ENCODE data around the gene AP3S2.

AP3S2 gene

DNA sequence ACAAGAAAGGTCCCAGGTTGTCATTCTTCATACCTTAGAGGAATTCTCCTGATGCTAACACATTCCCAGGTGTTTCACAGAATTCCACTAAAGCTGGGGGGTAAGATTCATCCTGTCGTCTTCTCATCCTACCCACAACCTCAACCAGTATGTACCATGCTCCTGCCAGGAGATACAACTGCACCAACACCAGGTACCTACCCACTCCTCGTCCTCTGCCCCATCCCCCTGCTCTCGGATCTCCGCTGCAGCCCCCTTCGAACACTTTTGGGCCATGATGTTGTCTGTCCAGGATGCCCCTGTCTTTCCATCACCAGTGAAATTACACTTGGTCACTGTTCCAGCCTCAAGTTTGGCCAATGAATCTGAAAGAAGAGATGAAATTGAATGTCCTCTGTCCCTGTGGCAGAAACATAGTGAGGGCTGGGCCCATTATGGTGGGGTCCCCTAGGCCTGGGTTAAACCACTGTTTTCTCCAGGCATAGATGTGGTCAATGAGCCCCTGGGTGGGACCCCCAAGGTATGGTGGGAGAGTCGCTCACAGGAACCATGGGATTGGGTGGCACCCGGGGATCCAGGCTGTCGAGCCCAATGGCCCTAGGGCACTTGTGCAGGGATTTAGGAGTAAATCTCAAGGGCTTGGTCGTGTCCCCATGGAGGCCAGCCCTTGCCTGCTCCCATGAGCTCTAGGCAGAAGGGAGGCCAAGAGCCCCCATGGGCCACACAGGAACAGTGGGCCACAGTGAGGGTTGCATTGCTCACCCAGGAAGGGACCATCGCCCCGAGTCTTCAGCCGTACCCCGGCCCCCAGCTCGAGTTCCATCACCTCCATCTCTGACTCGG, 9.4 kb upstream of the AP3S2 start:
- TF ChIP-seq, protein P1, sequence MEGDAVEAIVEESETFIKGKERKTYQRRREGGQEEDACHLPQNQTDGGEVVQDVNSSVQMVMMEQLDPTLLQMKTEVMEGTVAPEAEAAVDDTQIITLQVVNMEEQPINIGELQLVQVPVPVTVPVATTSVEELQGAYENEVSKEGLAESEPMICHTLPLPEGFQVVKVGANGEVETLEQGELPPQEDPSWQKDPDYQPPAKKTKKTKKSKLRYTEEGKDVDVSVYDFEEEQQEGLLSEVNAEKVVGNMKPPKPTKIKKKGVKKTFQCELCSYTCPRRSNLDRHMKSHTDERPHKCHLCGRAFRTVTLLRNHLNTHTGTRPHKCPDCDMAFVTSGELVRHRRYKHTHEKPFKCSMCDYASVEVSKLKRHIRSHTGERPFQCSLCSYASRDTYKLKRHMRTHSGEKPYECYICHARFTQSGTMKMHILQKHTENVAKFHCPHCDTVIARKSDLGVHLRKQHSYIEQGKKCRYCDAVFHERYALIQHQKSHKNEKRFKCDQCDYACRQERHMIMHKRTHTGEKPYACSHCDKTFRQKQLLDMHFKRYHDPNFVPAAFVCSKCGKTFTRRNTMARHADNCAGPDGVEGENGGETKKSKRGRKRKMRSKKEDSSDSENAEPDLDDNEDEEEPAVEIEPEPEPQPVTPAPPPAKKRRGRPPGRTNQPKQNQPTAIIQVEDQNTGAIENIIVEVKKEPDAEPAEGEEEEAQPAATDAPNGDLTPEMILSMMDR (IDR thresholded peaks at IDR 0.05; ENCODE audit: extremely low read depth, missing control alignments): no peak
- DNase-seq (ENCODE audit: low spot score): no peak

DNA sequence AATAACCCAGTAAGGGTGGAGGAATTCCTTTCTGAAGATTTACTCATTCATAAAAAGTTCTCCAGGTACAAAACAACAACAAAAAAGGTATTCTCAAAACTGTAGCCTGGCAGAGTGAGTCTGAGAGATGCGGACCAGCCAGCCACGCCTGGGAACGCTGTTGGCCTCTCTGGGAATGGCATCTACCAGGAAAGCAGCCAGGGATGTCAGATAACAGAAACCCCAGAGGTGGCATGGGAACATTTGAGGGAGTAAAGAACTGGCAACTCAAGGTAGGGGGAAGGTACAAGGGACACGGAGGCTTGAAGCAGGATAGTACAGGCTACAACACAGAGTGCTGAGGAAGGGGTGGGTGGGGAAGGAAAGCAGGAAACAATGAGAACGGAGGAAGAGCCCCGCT, 7.1 kb upstream of the AP3S2 start:
- DNase-seq (ENCODE audit: low spot score): no peak
- TF ChIP-seq, protein P1 (IDR thresholded peaks at IDR 0.05; ENCODE audit: extremely low read depth, missing control alignments): no peak

DNA sequence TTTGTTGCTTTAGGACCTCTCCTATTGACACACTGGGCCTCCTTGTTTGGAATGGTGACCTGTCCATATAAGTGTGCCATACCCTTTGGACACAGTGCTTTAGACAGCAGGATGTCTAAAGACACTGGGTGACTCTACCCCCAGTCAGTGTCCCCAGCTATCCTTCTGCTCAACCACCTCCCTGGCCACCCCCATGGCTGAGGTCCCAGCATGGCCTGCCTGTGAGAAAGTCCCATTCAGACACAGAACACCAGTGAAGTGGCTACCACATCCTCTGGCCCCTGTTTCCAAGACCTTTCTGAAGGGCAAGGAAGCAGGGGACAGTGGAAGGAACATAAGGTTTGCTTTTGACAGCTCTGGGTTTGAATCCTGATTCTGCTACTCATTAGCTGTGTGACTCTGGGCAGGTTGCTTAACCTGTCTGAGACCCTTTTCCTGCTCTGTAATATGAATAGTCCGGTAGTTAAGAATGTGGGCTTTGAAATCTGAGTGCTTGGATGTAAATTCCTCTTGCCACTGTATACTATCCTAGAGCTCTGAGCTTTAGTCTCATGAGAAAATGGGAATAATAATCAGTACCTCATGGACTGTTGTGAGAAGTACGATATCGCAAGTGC, 6.3 kb upstream of the AP3S2 start:
- no peak for DNase-seq (ENCODE audit: low spot score)
- TF ChIP-seq, protein P1 (IDR thresholded peaks at IDR 0.05; ENCODE audit: extremely low read depth, missing control alignments): no peak

DNA sequence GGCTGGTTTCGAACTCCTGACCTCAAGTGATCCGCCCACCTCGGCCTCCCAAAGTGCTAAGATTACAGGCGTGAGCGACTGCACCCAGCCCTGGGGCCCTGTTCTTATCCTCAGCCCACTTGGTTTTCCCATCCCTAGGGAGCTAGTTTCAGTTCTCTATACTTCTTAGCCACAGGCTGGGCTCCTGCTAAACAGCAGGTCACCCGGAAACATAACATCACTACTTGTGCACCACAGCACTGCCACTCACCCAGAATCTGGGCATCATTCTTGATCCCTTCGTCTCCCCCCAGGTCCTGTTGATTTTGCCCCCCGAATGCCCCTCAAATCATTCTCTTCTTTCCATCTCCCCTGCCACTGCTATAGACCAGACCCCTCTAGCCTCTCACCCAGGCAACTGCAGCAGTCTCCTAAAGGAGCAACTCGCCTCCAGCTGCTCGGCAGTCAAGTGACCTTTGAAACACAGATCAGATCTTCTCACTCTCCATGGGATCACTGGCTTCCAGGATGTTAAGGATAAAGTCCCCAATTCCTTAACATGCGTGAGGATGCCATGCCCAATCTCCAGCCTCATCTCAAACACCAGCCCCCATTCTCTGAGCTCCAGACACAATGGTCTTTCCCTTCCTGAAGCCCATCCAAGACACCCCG, 5.6 kb upstream of the AP3S2 start:
- TF ChIP-seq, protein P1 (IDR thresholded peaks at IDR 0.05; ENCODE audit: extremely low read depth, missing control alignments): no peak
- no peak for DNase-seq (ENCODE audit: low spot score)

DNA sequence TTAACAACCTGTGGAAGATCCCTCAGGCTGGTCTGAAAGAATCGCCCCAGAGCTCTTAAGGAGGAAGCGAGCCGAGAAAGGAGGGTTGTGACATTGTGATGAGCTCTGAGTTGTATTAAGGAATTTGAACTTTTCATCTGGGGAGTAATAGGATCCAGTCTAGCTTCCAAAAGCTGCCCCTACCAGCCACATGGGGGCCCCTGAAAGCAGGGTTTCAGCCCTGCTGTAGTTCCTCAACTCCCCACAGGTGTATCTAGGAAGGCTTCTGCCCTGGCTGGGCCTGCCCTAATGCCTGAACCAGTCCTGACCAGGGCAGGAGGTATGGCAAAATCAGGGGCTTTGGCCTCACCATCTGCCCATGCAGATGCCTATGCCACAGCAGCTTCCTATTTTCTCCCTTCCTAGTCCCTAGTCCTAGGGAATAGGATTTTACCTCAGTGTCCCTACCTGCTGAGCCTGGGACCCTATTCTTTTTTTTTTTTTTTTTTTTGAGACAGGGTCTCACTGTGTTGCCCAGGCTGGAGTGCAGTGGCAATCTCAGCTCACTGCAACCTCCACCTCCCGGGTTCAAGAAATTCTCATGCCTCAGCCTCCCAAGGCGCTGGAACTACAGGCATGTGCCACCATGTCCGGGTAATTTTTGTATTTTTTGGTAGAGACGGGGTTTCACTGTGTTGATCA, 5.0 kb upstream of the AP3S2 start:
- TF ChIP-seq, protein P1 (IDR thresholded peaks at IDR 0.05; ENCODE audit: extremely low read depth, missing control alignments): peak; percentile 61
- DNase-seq (ENCODE audit: low spot score): peak; percentile 76

DNA sequence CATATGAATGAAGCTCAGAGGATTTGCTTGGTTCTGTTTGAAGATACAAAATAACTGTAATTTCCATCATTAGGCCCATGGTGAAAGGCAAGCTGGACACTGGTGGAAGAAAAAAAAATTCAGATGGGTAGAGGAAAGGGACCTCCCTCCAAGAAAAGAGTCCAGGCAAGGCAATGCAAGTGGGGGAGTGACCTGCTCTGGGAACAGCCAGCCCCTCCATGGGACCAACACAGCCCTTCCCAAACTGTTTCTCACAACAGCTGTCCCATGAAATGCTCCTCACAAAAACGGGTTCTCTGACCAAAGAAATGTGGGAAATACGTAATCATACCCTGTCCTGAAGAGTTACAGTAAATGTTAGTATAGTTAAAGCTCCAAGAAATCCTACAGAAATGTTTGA, 4.4 kb upstream of the AP3S2 start:
- no peak for DNase-seq (ENCODE audit: low spot score)
- TF ChIP-seq, protein P1 (IDR thresholded peaks at IDR 0.05; ENCODE audit: extremely low read depth, missing control alignments): no peak

All from GM20000 (cell line).